Liver (tissue), 3 donors: ENCODE data around the gene COX7C.
"Not testable (repeated sequence)": the region's sequence is repeated elsewhere in the genome, so short reads cannot be mapped to it uniquely, and the experiment has no call there.

Experiments used
- HNF4G ChIP-seq: IDR thresholded peaks from 2 replicates; pipeline ENCODE4 v1.6.1; 2016; ENCODE audit warnings: antibody characterized with exemption
- SP1 ChIP-seq: IDR thresholded peaks from 2 replicates; pipeline ENCODE4 v1.6.1; 2018; ENCODE audit warnings: antibody characterized with exemption, mild to moderate bottlenecking
- TAF1 ChIP-seq: conservative IDR thresholded peaks from 2 replicates; pipeline ENCODE4 v1.6.1; 2016; ENCODE audit warnings: antibody characterized with exemption, mild to moderate bottlenecking
- YY1 ChIP-seq: IDR thresholded peaks from 2 replicates; pipeline ENCODE4 v1.6.1; 2016; ENCODE audit warnings: antibody characterized with exemption, mild to moderate bottlenecking
- TF ChIP-seq, protein P1 (sequence below): fragments of 150-350 bp; IDR thresholded peaks from 2 replicates; pipeline ENCODE4 v1.5.1; 2017; ENCODE audit warnings: improper control_type of control experiment, low read depth, low read length; ENCODE audit not compliant: missing input control
- TF ChIP-seq, protein P2 (sequence below): IDR thresholded peaks from 2 replicates; pipeline ENCODE4 v1.6.1; 2016; ENCODE audit warnings: antibody characterized with exemption
- TF ChIP-seq, protein P3 (sequence below): IDR thresholded peaks from 2 replicates; pipeline ENCODE4 v1.6.1; 2016; ENCODE audit warnings: antibody characterized with exemption
- donor health status: healthy.
- donor health status: healthy.

DNA sequence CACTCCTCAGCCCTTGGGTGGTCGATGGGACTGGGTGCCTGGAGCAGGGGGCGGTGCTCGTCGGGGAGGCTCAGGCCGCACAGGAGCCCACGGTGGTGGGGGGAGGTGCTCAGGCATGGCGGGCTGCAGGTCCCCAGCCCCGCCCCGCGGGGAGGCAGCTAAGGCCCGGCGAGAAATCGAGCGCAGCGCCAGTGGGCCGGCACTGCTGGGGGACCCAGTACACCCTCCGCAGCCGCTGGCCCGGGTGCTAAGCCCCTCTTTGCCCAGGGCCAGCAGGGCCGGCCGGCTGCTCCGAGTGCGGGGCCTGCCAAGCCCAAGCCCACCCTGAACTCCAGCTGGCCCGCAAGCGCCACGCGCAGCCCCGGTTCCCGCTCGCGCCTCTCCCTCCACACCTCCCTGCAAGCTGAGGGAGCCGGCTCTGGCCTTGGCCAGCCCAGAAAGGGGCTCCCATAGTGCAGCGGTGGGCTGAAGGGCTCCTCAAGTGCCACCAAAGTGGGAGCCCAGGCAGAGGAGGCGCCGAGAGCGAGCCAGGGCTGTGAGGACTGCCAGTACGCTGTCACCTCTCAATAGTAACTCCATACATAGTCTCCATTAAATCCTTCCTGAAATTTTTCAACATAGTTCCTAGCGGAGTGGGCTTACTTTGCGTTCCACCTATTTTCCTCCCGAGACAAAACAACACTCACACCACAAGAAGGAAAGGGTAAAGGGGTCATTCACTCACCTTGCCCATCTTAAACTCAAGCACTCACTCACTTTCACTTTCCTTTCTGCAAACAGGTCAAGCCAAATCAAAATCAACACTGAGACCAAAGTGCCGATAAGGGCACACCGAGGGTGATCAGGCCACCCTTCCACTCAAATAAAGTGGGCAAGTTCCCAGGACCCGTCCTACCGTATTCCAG, 48.0 kb upstream of the COX7C start:
- TF ChIP-seq, protein P1, sequence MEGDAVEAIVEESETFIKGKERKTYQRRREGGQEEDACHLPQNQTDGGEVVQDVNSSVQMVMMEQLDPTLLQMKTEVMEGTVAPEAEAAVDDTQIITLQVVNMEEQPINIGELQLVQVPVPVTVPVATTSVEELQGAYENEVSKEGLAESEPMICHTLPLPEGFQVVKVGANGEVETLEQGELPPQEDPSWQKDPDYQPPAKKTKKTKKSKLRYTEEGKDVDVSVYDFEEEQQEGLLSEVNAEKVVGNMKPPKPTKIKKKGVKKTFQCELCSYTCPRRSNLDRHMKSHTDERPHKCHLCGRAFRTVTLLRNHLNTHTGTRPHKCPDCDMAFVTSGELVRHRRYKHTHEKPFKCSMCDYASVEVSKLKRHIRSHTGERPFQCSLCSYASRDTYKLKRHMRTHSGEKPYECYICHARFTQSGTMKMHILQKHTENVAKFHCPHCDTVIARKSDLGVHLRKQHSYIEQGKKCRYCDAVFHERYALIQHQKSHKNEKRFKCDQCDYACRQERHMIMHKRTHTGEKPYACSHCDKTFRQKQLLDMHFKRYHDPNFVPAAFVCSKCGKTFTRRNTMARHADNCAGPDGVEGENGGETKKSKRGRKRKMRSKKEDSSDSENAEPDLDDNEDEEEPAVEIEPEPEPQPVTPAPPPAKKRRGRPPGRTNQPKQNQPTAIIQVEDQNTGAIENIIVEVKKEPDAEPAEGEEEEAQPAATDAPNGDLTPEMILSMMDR: not testable (repeated sequence)
- TF ChIP-seq TAF1, SP1, HNF4G, YY1: not testable (repeated sequence)
- TF ChIP-seq, protein P2, sequence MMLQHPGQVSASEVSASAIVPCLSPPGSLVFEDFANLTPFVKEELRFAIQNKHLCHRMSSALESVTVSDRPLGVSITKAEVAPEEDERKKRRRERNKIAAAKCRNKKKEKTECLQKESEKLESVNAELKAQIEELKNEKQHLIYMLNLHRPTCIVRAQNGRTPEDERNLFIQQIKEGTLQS: not testable (repeated sequence)
- TF ChIP-seq, protein P3, sequence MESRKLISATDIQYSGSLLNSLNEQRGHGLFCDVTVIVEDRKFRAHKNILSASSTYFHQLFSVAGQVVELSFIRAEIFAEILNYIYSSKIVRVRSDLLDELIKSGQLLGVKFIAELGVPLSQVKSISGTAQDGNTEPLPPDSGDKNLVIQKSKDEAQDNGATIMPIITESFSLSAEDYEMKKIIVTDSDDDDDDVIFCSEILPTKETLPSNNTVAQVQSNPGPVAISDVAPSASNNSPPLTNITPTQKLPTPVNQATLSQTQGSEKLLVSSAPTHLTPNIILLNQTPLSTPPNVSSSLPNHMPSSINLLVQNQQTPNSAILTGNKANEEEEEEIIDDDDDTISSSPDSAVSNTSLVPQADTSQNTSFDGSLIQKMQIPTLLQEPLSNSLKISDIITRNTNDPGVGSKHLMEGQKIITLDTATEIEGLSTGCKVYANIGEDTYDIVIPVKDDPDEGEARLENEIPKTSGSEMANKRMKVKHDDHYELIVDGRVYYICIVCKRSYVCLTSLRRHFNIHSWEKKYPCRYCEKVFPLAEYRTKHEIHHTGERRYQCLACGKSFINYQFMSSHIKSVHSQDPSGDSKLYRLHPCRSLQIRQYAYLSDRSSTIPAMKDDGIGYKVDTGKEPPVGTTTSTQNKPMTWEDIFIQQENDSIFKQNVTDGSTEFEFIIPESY: not testable (repeated sequence)
